Colon (tissue), 2 donors: ENCODE measurements around the gene TAL2.

Source experiments
- FAIRE-seq: peaks from 2 replicates; lab custom pipeline; 2012; peaks lifted over from hg19 to GRCh38; lab: Jason Lieb, UNC
- donor health status: control.
- donor health status: control.

Gene TAL2

GRCh38 chr9:105662184-105663104 lies at the start of gene TAL2:
Gene TAL2, plus strand, starts transcription at chr9:105662457. Its CDS starts 40 bp downstream, at chr9:105662497.
- FAIRE-seq = no peak

DNA sequence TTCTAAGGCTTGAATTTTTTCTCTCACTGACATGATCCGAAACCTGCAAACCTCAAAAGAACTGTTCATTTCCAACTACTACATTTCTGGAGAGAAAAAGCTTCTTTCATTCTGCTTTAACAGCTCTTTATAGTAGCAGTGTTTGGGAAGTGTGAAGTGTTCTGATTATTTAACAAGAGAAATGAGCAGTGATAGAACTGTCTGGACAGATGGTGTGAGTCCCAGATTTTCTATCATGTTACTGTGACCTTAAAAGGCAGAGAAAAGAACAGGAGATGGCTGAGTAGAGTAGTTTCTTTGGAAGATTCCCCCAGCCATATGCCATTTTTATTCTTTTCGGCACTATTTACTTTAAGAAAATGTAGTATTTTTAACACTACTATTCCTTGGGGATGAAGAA lies 41.3 kb upstream of the TAL2 start:
- FAIRE-seq = no peak

GRCh38 chr9:105625088-105625487 lies 37.2 kb upstream of the TAL2 start:
- no peak for FAIRE-seq

DNA sequence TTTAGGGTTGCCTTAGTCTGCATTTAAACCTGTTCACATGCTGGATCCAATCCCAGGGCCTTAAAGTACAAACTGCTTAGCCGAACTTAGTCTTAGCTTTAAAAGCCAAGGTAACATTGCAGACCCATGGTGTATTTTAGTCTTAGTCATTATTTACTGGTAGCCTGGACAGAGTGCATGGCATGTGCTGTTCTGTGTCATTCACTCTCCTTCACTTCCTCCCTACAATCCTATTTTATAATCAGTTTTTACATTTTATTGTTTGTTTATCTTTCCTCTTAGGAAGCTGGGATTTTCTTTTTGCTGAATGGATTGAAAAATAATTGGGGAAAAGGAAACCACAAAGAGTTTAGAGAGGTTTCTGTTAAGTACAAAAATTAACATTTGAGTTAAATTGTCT lies 29.4 kb upstream of the TAL2 start:
- peak; percentile 31 for FAIRE-seq

GRCh38 chr9:105633411-105633810 lies 28.8 kb upstream of the TAL2 start:
- FAIRE-seq = no peak

- no peak for FAIRE-seq
Measured at GRCh38 chr9:105636331-105636730, 25.9 kb upstream of the TAL2 start.

GRCh38 chr9:105637787-105638395 lies 24.4 kb upstream of the TAL2 start:
- no peak for FAIRE-seq

- FAIRE-seq = no peak
Measured at GRCh38 chr9:105639936-105640335, 22.3 kb upstream of the TAL2 start.

DNA sequence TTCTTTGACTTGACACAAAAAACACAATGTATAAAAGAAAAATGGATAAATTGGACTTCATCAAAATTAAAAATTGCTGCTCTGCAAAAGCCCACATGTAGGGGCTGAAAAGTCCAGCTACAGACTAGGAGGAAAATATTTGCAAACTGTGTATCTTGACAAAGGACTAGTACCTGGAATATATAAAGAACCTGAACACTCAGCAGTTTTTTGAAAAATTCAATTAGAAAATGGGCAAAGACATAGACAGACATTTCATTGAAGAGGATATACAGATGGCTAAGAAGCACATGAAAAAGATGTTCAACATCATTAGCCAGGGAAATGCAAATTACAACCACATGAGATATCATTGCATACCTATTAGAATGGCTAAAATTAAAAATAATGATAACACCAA lies 18.5 kb upstream of the TAL2 start:
- no peak for FAIRE-seq

DNA sequence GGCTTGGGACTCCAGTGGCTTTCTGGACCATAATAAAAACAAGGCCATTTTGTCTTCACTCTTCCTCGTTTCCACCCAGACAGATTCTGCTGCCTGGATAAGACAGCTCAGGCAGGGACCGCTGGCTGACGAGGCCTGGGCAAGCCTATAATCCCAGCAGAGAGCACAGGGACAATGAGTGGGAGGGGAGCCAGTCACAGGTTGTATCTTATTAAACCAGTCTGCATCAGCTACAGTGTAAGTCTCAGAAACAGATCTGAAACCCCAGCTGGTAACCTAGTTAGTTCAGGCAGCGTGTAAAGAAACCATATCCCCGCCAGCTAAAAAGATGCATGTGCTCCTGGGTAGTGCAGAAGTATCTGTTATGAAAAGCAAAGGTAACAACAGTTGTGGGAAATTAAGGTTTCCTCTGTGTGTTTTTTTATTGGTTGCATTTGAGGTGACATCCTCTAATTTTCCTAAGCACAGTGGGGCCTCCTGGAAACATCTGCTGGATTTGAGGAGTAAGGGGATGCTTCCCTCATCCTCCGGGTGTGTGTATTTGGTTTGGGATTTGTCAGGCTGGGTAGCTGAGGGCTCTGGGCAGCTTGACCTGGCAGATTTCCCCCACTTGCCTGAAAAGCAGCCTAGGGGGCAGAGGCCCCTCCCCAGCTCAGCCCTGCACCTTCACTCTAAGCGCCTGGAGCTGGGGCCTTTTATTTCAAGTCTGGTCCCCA lies 15.2 kb upstream of the TAL2 start:
- FAIRE-seq = no peak

- FAIRE-seq = no peak
Measured at GRCh38 chr9:105647595-105648349, 14.5 kb upstream of the TAL2 start.

GRCh38 chr9:105651806-105652205 lies 10.5 kb upstream of the TAL2 start:
- FAIRE-seq = no peak

DNA sequence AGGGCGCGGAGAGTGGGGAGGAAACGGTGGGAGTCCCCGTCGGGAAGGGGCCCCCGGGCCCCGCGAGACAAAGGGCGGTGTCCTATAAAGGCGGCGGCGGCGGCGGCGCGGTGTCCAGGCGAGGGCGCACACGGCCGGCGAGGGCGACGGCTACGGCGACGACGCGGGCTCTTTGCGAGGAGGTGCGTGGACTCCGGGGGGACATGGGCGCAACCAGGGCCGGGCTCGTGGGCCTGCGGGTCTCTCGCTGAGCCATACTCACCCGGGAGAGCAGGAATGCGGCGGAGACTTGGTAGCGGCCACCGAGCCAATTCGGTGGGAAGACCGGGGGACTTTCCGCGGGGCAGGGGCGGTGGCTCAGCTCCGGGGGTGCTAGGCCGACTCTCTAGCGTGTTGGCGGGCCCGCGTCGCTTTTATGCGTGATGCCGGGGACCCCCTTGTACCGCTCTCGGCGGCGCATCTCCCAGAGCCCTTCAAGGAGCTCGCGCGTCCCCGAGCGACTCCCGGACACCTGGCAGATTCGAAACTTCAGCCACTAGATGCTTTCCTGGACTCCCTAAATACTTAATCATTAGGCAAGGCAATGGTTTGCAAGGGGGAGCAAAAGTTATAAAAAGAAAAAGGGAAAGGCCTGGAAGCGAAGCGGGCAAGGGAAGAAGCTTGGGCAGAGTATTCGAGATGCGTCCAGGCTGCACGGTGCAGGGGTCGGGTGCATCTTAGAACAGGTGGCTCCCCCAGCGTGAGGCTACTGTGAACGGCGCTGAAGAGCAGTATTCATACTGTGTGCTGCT lies 5.9 kb upstream of the TAL2 start:
- FAIRE-seq = no peak

DNA sequence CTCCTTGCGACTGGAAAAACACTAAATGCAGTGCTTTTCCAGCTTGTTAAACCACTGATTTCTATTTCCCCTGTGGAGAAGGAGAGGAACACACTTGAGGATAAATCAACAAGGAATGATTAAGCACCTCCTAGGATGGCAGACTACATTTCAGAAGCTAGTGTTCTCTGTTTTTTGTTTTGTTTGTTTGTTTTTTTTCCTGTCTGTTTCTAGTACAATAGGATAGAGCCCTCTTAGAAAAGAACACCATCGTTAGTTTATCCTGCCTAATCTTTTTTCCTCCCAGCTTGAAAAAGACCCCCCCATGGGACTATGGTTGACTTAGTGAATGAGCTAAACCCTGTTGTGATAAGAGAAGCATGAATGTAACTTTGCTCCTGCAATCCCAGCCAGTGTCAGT lies 3.9 kb upstream of the TAL2 start:
- FAIRE-seq = no peak

GRCh38 chr9:105661011-105661410 lies 1.2 kb upstream of the TAL2 start:
- FAIRE-seq = no peak

DNA sequence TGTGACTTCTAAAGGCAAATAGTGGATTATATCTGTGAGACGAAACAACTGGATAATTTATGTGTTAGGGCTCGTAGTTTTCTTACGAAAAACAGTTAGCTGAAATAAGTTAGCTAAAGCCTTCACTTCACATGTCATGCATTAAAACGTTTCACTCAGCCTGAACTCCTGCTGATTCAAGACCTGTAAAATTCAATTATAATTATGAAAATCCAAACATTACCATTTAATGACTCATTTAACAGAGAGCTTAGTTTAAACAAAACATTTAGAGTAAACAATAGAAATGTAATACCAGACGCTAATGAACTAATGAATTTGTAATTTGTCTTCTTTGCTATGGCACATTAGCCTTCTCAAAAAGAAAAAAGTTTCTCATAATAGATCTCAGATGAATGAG lies 1.7 kb downstream of the TAL2 start:
- FAIRE-seq = no peak

GRCh38 chr9:105667867-105668266 lies 5.6 kb downstream of the TAL2 start:
- FAIRE-seq = no peak

GRCh38 chr9:105670315-105670714 lies 8.1 kb downstream of the TAL2 start:
- FAIRE-seq = no peak

DNA sequence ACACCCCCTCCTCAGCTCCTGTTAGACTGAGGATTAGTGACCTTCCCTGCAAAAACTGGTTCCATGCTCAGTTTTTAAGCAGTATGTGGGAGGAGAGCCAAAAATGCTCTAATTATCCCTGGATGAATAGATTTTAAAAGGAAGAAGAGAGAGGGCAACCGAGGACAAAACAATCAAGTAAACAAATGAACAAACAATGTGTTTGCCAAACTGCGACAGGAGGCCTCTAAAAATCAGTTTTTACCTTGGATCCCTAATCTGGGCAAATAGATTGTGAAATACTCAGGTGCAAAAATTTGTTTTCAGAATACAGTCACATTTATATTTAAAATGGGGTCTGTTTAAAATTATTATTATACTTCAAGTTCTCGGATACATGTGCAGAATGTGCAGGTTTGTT lies 8.5 kb downstream of the TAL2 start:
- no peak for FAIRE-seq

GRCh38 chr9:105672711-105673234 lies 10.5 kb downstream of the TAL2 start:
- FAIRE-seq = no peak

- no peak for FAIRE-seq
Measured at GRCh38 chr9:105673850-105674387, 11.7 kb downstream of the TAL2 start.
